SK-N-SH treated with all-trans-retinoic acid at 6 μM for 48 hours (cell line): ENCODE results near the gene INPP4B.
A peak's percentile ranks its signal among the peaks of the same experiment; 100 is the strongest.

Experiments
- ATAC-seq: fragments of 200-7000 bp; cut with Tn5 transposase; 3 replicates; pipeline ENCODE4 v1.9.1; 2020; ENCODE audit warnings: mild to moderate bottlenecking, moderate library complexity
- ARNTL ChIP-seq: fragments of 450-650 bp; formaldehyde crosslinking; IDR thresholded peaks from 2 replicates; pipeline ENCODE4 v1.5.0; 2020; ENCODE audit warnings: low read depth, mild to moderate bottlenecking, moderate library complexity, borderline replicate concordance
- BACH2 ChIP-seq: fragments of 250-450 bp; sonication (Bioruptor Pico); IDR thresholded peaks from 2 replicates; pipeline ENCODE4 v1.9.0; 2021; ENCODE audit warnings: mild to moderate bottlenecking, borderline replicate concordance
- CSDC2 ChIP-seq: fragments of 250-450 bp; sonication (Bioruptor Pico); IDR thresholded peaks from 2 replicates; pipeline ENCODE4 v1.5.0; 2020; ENCODE audit warnings: mild to moderate bottlenecking, moderate library complexity
- ESRRG ChIP-seq: fragments of 250-450 bp; sonication (Bioruptor Pico); IDR thresholded peaks from 2 replicates; pipeline ENCODE4 v1.6.1; 2021; ENCODE audit warnings: mild to moderate bottlenecking
- GLIS3 ChIP-seq: fragments of 250-450 bp; sonication (Bioruptor Pico); IDR thresholded peaks from 2 replicates; pipeline ENCODE4 v1.5.0; 2020; ENCODE audit warnings: mild to moderate bottlenecking, moderate library complexity
- ISL1 ChIP-seq: fragments of 250-450 bp; sonication (Bioruptor Pico); IDR thresholded peaks from 2 replicates; pipeline ENCODE4 v2.1.2; 2022; ENCODE audit warnings: mild to moderate bottlenecking, moderate library complexity
- OSR1 ChIP-seq: fragments of 250-450 bp; sonication (Bioruptor Pico); IDR thresholded peaks from 2 replicates; pipeline ENCODE4 v1.8.0; 2022; ENCODE audit warnings: moderate library complexity, mild to moderate bottlenecking, inconsistent platforms
- PATZ1 ChIP-seq: fragments of 250-450 bp; sonication (Bioruptor Pico); IDR thresholded peaks from 2 replicates; pipeline ENCODE4 v1.8.0; 2020; ENCODE audit warnings: mild to moderate bottlenecking, moderate library complexity, borderline replicate concordance
- POU6F1 ChIP-seq: fragments of 250-450 bp; sonication (Bioruptor Pico); IDR thresholded peaks from 2 replicates; pipeline ENCODE4 v1.8.0; 2021; ENCODE audit warnings: low read depth, mild to moderate bottlenecking, moderate library complexity, borderline replicate concordance
- PPARA ChIP-seq: fragments of 250-450 bp; sonication (Bioruptor Pico); IDR thresholded peaks from 2 replicates; pipeline ENCODE4 v1.5.0; 2020; ENCODE audit warnings: mild to moderate bottlenecking, borderline replicate concordance
- RARB ChIP-seq: fragments of 250-450 bp; sonication (Bioruptor Pico); IDR thresholded peaks from 2 replicates; pipeline ENCODE4 v1.8.0; 2021; ENCODE audit warnings: mild to moderate bottlenecking, moderate library complexity
- SNAI2 ChIP-seq: fragments of 250-450 bp; sonication (Bioruptor Pico); IDR thresholded peaks from 2 replicates; pipeline ENCODE4 v1.5.0; 2020; ENCODE audit warnings: mild to moderate bottlenecking, moderate library complexity
- TCF4 ChIP-seq: fragments of 250-450 bp; sonication (Bioruptor Pico); IDR thresholded peaks from 2 replicates; pipeline ENCODE4 v1.8.0; 2021; ENCODE audit warnings: mild to moderate bottlenecking, moderate library complexity, borderline replicate concordance
- TOX ChIP-seq: fragments of 250-450 bp; sonication (Bioruptor Pico); IDR thresholded peaks from 2 replicates; pipeline ENCODE4 v1.8.0; 2021; ENCODE audit warnings: mild to moderate bottlenecking, moderate library complexity, borderline replicate concordance
- ZC3H10 ChIP-seq: fragments of 250-450 bp; sonication (Bioruptor Pico); IDR thresholded peaks from 2 replicates; pipeline ENCODE4 v1.5.1; 2021; ENCODE audit warnings: mild to moderate bottlenecking, moderate library complexity
- ZFP3 ChIP-seq: fragments of 250-450 bp; sonication (Bioruptor Pico); IDR thresholded peaks from 2 replicates; pipeline ENCODE4 v1.5.0; 2020; ENCODE audit warnings: mild to moderate bottlenecking, moderate library complexity
- ZNF565 ChIP-seq: fragments of 450-650 bp; formaldehyde crosslinking; conservative IDR thresholded peaks from 2 replicates; pipeline ENCODE4 v1.5.0; 2020; ENCODE audit warnings: low read depth, mild to moderate bottlenecking, moderate library complexity
- ZNF70 ChIP-seq: fragments of 450-650 bp; formaldehyde crosslinking; IDR thresholded peaks from 2 replicates; pipeline ENCODE4 v1.5.0; 2020; ENCODE audit warnings: mild to moderate bottlenecking, moderate library complexity
- TF ChIP-seq, protein P1 (sequence below): fragments of 250-450 bp; sonication (Bioruptor Pico); IDR thresholded peaks from 2 replicates; pipeline ENCODE4 v1.5.0; 2020; ENCODE audit warnings: mild to moderate bottlenecking, moderate library complexity
- TF ChIP-seq, protein P2 (sequence below): fragments of 250-450 bp; sonication (Bioruptor Pico); IDR thresholded peaks from 2 replicates; pipeline ENCODE4 v1.5.1; 2020; ENCODE audit warnings: low read depth, mild to moderate bottlenecking, moderate library complexity

INPP4B gene

GRCh38 chr4:142413485-142413884 lies 432.6 kb downstream of the INPP4B start:
- no peak for ATAC-seq
- no peak for TF ChIP-seq ESRRG (CRISPR knock-in tag)
- no peak for TF ChIP-seq SNAI2 (CRISPR knock-in tag)
- no peak for TF ChIP-seq TOX (CRISPR knock-in tag)

GRCh38 chr4:142411993-142412392 lies 434.1 kb downstream of the INPP4B start:
- ATAC-seq, result no peak
- no peak for TF ChIP-seq CSDC2 (CRISPR knock-in tag)
- no peak for TF ChIP-seq BACH2
- peak; percentile 90 for TF ChIP-seq ISL1
- no peak for TF ChIP-seq SNAI2 (CRISPR knock-in tag)
- no peak for TF ChIP-seq ZFP3
- no peak for TF ChIP-seq ZNF565
- no peak for TF ChIP-seq ESRRG (CRISPR knock-in tag)
- TF ChIP-seq ARNTL (CRISPR knock-in tag), result no peak
- TF ChIP-seq ZC3H10 (CRISPR knock-in tag), result no peak
- no peak for TF ChIP-seq TOX (CRISPR knock-in tag)
- TF ChIP-seq TCF4 (CRISPR knock-in tag), result peak; percentile 51; the same call in 1 of the 2 replicates
- TF ChIP-seq, protein P1, sequence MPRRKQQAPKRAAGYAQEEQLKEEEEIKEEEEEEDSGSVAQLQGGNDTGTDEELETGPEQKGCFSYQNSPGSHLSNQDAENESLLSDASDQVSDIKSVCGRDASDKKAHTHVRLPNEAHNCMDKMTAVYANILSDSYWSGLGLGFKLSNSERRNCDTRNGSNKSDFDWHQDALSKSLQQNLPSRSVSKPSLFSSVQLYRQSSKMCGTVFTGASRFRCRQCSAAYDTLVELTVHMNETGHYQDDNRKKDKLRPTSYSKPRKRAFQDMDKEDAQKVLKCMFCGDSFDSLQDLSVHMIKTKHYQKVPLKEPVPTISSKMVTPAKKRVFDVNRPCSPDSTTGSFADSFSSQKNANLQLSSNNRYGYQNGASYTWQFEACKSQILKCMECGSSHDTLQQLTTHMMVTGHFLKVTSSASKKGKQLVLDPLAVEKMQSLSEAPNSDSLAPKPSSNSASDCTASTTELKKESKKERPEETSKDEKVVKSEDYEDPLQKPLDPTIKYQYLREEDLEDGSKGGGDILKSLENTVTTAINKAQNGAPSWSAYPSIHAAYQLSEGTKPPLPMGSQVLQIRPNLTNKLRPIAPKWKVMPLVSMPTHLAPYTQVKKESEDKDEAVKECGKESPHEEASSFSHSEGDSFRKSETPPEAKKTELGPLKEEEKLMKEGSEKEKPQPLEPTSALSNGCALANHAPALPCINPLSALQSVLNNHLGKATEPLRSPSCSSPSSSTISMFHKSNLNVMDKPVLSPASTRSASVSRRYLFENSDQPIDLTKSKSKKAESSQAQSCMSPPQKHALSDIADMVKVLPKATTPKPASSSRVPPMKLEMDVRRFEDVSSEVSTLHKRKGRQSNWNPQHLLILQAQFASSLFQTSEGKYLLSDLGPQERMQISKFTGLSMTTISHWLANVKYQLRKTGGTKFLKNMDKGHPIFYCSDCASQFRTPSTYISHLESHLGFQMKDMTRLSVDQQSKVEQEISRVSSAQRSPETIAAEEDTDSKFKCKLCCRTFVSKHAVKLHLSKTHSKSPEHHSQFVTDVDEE (CRISPR knock-in tag), result no peak
- TF ChIP-seq RARB, result no peak
- TF ChIP-seq GLIS3, result no peak
- TF ChIP-seq POU6F1 (CRISPR knock-in tag), result no peak
- no peak for TF ChIP-seq PATZ1 (CRISPR knock-in tag)
- TF ChIP-seq, all 23 proteins: peak for 2

GRCh38 chr4:142408003-142408441 lies 438.1 kb downstream of the INPP4B start:
- TF ChIP-seq ISL1, result peak; percentile 70
- TF ChIP-seq, protein P2, sequence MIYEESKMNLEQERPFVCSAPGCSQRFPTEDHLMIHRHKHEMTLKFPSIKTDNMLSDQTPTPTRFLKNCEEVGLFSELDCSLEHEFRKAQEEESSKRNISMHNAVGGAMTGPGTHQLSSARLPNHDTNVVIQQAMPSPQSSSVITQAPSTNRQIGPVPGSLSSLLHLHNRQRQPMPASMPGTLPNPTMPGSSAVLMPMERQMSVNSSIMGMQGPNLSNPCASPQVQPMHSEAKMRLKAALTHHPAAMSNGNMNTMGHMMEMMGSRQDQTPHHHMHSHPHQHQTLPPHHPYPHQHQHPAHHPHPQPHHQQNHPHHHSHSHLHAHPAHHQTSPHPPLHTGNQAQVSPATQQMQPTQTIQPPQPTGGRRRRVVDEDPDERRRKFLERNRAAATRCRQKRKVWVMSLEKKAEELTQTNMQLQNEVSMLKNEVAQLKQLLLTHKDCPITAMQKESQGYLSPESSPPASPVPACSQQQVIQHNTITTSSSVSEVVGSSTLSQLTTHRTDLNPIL (CRISPR knock-in tag), result no peak
- TF ChIP-seq CSDC2 (CRISPR knock-in tag), result no peak
- ATAC-seq, result peak; percentile 50

GRCh38 chr4:142407596-142407995 lies 438.5 kb downstream of the INPP4B start:
- ATAC-seq, result peak; percentile 19; the same call in 1 of the 3 replicates
- TF ChIP-seq BACH2, result no peak
- TF ChIP-seq ZNF565, result no peak
- no peak for TF ChIP-seq RARB
- TF ChIP-seq ZC3H10 (CRISPR knock-in tag), result no peak
- TF ChIP-seq GLIS3, result no peak
- no peak for TF ChIP-seq OSR1 (CRISPR knock-in tag)
- no peak for TF ChIP-seq PPARA (CRISPR knock-in tag)
- no peak for TF ChIP-seq ISL1
- TF ChIP-seq, protein P1 (CRISPR knock-in tag), result no peak
- no peak for TF ChIP-seq PATZ1 (CRISPR knock-in tag)
- TF ChIP-seq CSDC2 (CRISPR knock-in tag), result no peak
- TF ChIP-seq ZNF70 (CRISPR knock-in tag), result no peak
- no peak for TF ChIP-seq ZFP3
- no peak for TF ChIP-seq POU6F1 (CRISPR knock-in tag)
- TF ChIP-seq, all 23 proteins: peak for 0
